Panc1 (cell line): ENCODE measurements around the gene SYT1. TPM values are rescaled to one million over a fixed set of nuclear protein-coding genes. Genes with fewer than 3 reads are reported as not detected.

Experiments
- ATAC-seq: fragments of 200-7000 bp; cut with Tn5 transposase; 2 replicates; pipeline ENCODE4 v1.9.1; 2020; ENCODE audit warnings: mild to moderate bottlenecking, moderate library complexity
- BruUV-seq: library from RNA; stranded (reverse); fragments of 400-500 nt; replicated peaks from 2 replicates; lab custom pipeline; 2021; lab: Mats Ljungman, UMichigan
- CTCF ChIA-PET: fragments of 300-600 bp; sonication (Branson Sonifier 250); formaldehyde crosslinking; loops from one replicate; lab custom pipeline; 2022; ENCODE audit warnings: antibody characterized with exemption; lab: Charles Lee
- POLR2A ChIA-PET: fragments of 300-600 bp; sonication (Branson Sonifier 250); formaldehyde crosslinking; loops from one replicate; lab custom pipeline; 2022; ENCODE audit warnings: antibody characterized with exemption; lab: Charles Lee
- DNase-seq: peaks from one replicate; pipeline ENCODE4 v3.0.0-alpha.2; 2010; ENCODE audit warnings: low read depth, low spot score
- H3K27ac ChIP-seq: 2 replicates; pipeline ENCODE4 v1.5.1; 2011; ENCODE audit warnings: mild to moderate bottlenecking, low read length, inconsistent platforms
- H3K27me3 ChIP-seq: fragments of 200-500 bp; sonication (Bioruptor generic); 2 replicates; pipeline ENCODE4 v1.6.0; 2014; ENCODE audit warnings: low read length, inconsistent platforms; ENCODE audit not compliant: control insufficient read depth, insufficient read depth
- H3K36me3 ChIP-seq: fragments of 200-500 bp; sonication (Bioruptor generic); 2 replicates; pipeline ENCODE4 v1.5.1; 2014; ENCODE audit warnings: inconsistent platforms, mild to moderate bottlenecking, low read length, moderate library complexity; ENCODE audit not compliant: control insufficient read depth, insufficient read depth
- H3K4me1 ChIP-seq: 2 replicates; pipeline ENCODE4 v1.5.1; 2011; ENCODE audit warnings: inconsistent platforms, mild to moderate bottlenecking, low read length, moderate library complexity; ENCODE audit not compliant: control insufficient read depth, insufficient read depth
- H3K4me3 ChIP-seq, 2 experiments: 2 replicates each; pipeline ENCODE4 v1.5.1; 2011 to 2012; ENCODE audit warnings: low read depth in 2 of 2, low read length in 2 of 2, mild to moderate bottlenecking in 2 of 2, inconsistent platforms in 1 of 2, moderate library complexity in 1 of 2
- H3K9me3 ChIP-seq: fragments of 200-500 bp; sonication (Bioruptor generic); 2 replicates; pipeline ENCODE4 v1.5.1; 2014; ENCODE audit warnings: low read depth, mild to moderate bottlenecking, inconsistent platforms, low read length, moderate library complexity; ENCODE audit not compliant: control insufficient read depth, insufficient read depth
- CTCF ChIP-seq: fragments of 450-650 bp; IDR thresholded peaks from 2 replicates; pipeline ENCODE4 v1.5.1; 2017; ENCODE audit warnings: mild to moderate bottlenecking
- POLR2AphosphoS5 ChIP-seq: IDR thresholded peaks from 2 replicates; pipeline ENCODE4 v1.6.1; 2012; ENCODE audit warnings: mild to moderate bottlenecking, low read depth, low read length, moderate library complexity
- REST ChIP-seq, 2 experiments: IDR thresholded peaks; 2 replicates each; pipeline ENCODE4 v1.6.1; 2011 to 2012; ENCODE audit warnings: low read depth in 2 of 2, control low read depth in 1 of 2, low read length in 1 of 2, mild to moderate bottlenecking in 1 of 2, moderate library complexity in 1 of 2; ENCODE audit not compliant: insufficient read depth in 1 of 2
- SIN3A ChIP-seq: IDR thresholded peaks from 2 replicates; pipeline ENCODE4 v1.6.1; 2012; ENCODE audit warnings: low read depth, mild to moderate bottlenecking, low read length, moderate library complexity, borderline replicate concordance; ENCODE audit not compliant: insufficient read depth
- TCF7L2 ChIP-seq: IDR thresholded peaks from 2 replicates; pipeline ENCODE4 v1.6.1; 2011; ENCODE audit warnings: mild to moderate bottlenecking, low read depth, low read length, inconsistent platforms
- in situ Hi-C: cut with HindIII; loops from 2 replicates; pipeline ENCODE4 v1.10.0; 2016; ENCODE audit warnings: low sequenced_read_pairs, low pct_unique_long_range_greater_than_20kb
- intact Hi-C: fragments of 100-400 bp; cut with micrococcal nuclease; formaldehyde crosslinking; loops from one replicate; pipeline ENCODE4 v1.10.0; 2022; ENCODE audit not compliant: unreplicated experiment
- total RNA-seq: library from RNA; stranded (reverse); gene quantifications from one replicate; pipeline ENCODE4 v1.2.1, GENCODE V29; 2021; ENCODE audit not compliant: unreplicated experiment

SYT1 gene
- total RNA-seq, 1 experiment from 2014 or later: 3.0 TPM

GRCh38 chr12:78968226-78968625 is 103.7 kb downstream of the SYT1 start:
- in situ Hi-C loops (no loop called here), intact Hi-C loops (no loop called here)
- POLR2A ChIA-PET: no interaction called here
- CTCF ChIA-PET: no interaction called here
- no peak for DNase-seq
- Histone ChIP-seq H3K36me3 (no peaks in the 10 kb centered on the region), H3K4me3 (no peak overlapping the region), H3K27ac (no peak overlapping the region), H3K27me3 (no peaks in the 10 kb centered on the region), H3K9me3 (no peaks in the 10 kb centered on the region), H3K4me1 (no peaks in the 10 kb centered on the region)
- no peak for ATAC-seq
- no peak for TF ChIP-seq CTCF
- no TSS peak for BruUV-seq

GRCh38 chr12:78970041-78970440 is 105.5 kb downstream of the SYT1 start:
- ATAC-seq (no peak), DNase-seq (no peak)
- Histone ChIP-seq H3K4me3 (no peak overlapping the region), H3K36me3 (no peaks in the 10 kb centered on the region; the same call in 1 of the 2 replicates), H3K4me1 (no peaks in the 10 kb centered on the region), H3K9me3 (no peaks in the 10 kb centered on the region), H3K27ac (no peak overlapping the region), H3K27me3 (no peaks in the 10 kb centered on the region)
- intact Hi-C loops: no loop called here
- CTCF ChIA-PET: no interaction called here
- POLR2A ChIA-PET: no interaction called here
- no TSS peak for BruUV-seq
- in situ Hi-C loops: no loop called here
- TF ChIP-seq TCF7L2 (no peak), POLR2AphosphoS5 (no peak), CTCF (no peak), SIN3A (no peak), REST (IDR thresholded peaks at IDR 0.05; ENCODE audit: insufficient read depth in 1 of 2, low read depth in 2 of 2, low read length in 1 of 2) (no peak)
